Neutrophil (primary cell): ENCODE measurements around the gene TSEN15.
A peak's percentile ranks its signal among the peaks of the same experiment; 100 is the strongest.

Experiments used
- H3K27ac ChIP-seq: fragments of 200-600 bp; sonication (generic); 2 replicates; pipeline ENCODE4 v1.5.1; 2016; ENCODE audit warnings: mild to moderate bottlenecking, moderate library complexity
- H3K27me3 ChIP-seq: fragments of 200-600 bp; sonication (generic); 2 replicates; pipeline ENCODE4 v1.6.0; 2016; ENCODE audit warnings: mild to moderate bottlenecking
- H3K36me3 ChIP-seq: fragments of 200-600 bp; sonication (generic); 2 replicates; pipeline ENCODE4 v1.5.1; 2017
- H3K4me1 ChIP-seq, 2 experiments: fragments of 200-600 bp in 1 of 2; sonication (generic) in 1 of 2; 1 replicate in 1 of 2; 2 replicates in 1 of 2; pipeline versions ENCODE4 v1.5.1 to v1.6.1; 2013 to 2016; ENCODE audit warnings: low read depth in 1 of 2, low read length in 1 of 2, mild to moderate bottlenecking in 1 of 2, moderate library complexity in 1 of 2; ENCODE audit not compliant: control insufficient read depth in 1 of 2, insufficient read depth in 1 of 2
- H3K4me3 ChIP-seq, 2 experiments: fragments of 200-600 bp in 1 of 2; sonication (generic) in 1 of 2; 1 replicate in 1 of 2; 2 replicates in 1 of 2; pipeline ENCODE4 v1.5.1; 2013 to 2016; ENCODE audit warnings: low read depth in 1 of 2, low read length in 1 of 2, mild to moderate bottlenecking in 1 of 2, moderate library complexity in 1 of 2
- H3K9me3 ChIP-seq: fragments of 200-600 bp; sonication (generic); 2 replicates; pipeline ENCODE4 v1.5.1; 2016
- TF ChIP-seq, protein P1 (sequence below): fragments of 200-600 bp; sonication (generic); IDR thresholded peaks from 2 replicates; pipeline ENCODE4 v1.5.1; 2016; ENCODE audit warnings: antibody characterized with exemption

Gene TSEN15

GRCh38 chr1:184050636-184051035, 894 bp upstream of the TSEN15 start:
- Histone ChIP-seq H3K4me3 (peak overlapping the region in 1 of 2 experiments; percentile 73), H3K36me3 (peaks cover 4% of the 10 kb centered on the region), H3K9me3 (no peaks in the 10 kb centered on the region), H3K27me3 (peaks cover 35% of the 10 kb centered on the region), H3K4me1 (peaks cover 16 to 17% of the 10 kb centered on the region in 2 experiments), H3K27ac (no peak overlapping the region)
- TF ChIP-seq, protein P1, sequence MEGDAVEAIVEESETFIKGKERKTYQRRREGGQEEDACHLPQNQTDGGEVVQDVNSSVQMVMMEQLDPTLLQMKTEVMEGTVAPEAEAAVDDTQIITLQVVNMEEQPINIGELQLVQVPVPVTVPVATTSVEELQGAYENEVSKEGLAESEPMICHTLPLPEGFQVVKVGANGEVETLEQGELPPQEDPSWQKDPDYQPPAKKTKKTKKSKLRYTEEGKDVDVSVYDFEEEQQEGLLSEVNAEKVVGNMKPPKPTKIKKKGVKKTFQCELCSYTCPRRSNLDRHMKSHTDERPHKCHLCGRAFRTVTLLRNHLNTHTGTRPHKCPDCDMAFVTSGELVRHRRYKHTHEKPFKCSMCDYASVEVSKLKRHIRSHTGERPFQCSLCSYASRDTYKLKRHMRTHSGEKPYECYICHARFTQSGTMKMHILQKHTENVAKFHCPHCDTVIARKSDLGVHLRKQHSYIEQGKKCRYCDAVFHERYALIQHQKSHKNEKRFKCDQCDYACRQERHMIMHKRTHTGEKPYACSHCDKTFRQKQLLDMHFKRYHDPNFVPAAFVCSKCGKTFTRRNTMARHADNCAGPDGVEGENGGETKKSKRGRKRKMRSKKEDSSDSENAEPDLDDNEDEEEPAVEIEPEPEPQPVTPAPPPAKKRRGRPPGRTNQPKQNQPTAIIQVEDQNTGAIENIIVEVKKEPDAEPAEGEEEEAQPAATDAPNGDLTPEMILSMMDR = no peak

DNA sequence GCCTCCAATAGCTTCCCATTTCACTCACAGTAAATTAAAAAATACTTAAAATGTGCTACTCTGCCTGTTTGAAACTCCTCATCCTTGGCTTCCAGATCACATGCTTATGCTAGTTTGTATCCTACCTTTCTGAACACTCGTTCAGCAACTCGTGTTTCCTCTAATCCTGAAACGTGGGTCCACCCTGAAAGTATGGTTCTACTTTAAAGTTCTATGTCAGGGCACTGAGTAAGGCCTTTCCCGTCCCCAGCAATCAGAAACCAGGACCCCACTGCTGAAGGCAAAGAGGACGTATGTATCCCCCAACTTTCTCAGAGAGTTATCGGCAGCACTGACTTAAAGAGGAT, 419 bp upstream of the TSEN15 start:
- Histone ChIP-seq H3K27me3 (peaks cover 35% of the 10 kb centered on the region), H3K27ac (no peak overlapping the region), H3K9me3 (no peaks in the 10 kb centered on the region), H3K4me1 (peaks cover 16 to 17% of the 10 kb centered on the region in 2 experiments), H3K4me3 (peak overlapping the region; percentile 73 to 79), H3K36me3 (peaks cover 4% of the 10 kb centered on the region)
- TF ChIP-seq, protein P1 = no peak

DNA sequence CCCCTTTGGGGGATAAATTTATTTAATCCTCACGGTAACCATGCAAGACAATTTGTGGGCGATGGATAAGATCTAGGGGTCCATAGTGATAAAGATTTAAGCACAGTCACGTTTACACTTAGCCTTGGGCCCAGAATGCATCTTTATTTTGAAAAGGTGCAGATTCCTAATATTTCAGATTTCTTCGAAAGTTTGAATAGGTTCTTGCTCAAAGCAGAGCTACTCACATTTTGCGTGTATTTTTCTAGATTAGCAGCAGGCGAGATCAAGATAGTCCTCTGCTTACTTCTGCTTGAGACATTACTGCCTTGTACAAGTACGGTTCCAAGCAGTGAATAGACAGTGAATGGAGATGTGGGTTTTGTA, 647 bp downstream of the TSEN15 start:
- H3K36me3 ChIP-seq = peaks cover 4% of the 10 kb centered on the region
- H3K4me3 ChIP-seq = peak overlapping the region; percentile 73 to 79
- no peaks in the 10 kb centered on the region for H3K9me3 ChIP-seq
- H3K27me3 ChIP-seq = peaks cover 32% of the 10 kb centered on the region
- no peak overlapping the region for H3K27ac ChIP-seq
- TF ChIP-seq, protein P1 = no peak
- H3K4me1 ChIP-seq = peaks cover 16 to 17% of the 10 kb centered on the region in 2 experiments

- H3K9me3 ChIP-seq = no peaks in the 10 kb centered on the region
- TF ChIP-seq, protein P1 = no peak
- H3K4me1 ChIP-seq = peaks cover 16 to 17% of the 10 kb centered on the region in 2 experiments
- H3K27ac ChIP-seq = no peak overlapping the region
- H3K27me3 ChIP-seq = peaks cover 26% of the 10 kb centered on the region
- peaks cover 4% of the 10 kb centered on the region for H3K36me3 ChIP-seq
- H3K4me3 ChIP-seq = no peak overlapping the region
These were observed 1.2 kb downstream of the TSEN15 start for GRCh38 chr1:184052750-184053149.

DNA sequence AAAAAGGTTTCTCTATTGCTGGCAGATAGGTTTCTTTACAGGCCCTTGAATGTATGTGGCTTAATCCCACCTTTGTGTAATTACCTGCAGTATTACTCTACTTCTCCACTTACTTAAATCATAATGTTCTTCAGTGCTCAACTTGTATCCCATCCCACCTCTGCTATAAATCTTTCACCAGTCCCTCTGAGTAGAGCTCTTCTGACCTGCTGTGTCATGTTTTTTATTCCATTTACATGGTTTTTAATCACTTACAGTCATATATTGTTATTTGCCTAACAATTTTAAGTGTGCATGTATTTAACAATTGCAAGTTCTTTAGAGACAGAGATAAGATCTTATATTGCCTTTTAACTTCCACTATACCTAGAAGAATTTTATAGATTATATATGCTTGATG, 2.4 kb downstream of the TSEN15 start:
- H3K27ac ChIP-seq = no peak overlapping the region
- H3K36me3 ChIP-seq = peaks cover 4% of the 10 kb centered on the region
- no peaks in the 10 kb centered on the region for H3K9me3 ChIP-seq
- H3K4me3 ChIP-seq = no peak overlapping the region
- TF ChIP-seq, protein P1 = no peak
- peaks cover 16 to 17% of the 10 kb centered on the region in 2 experiments for H3K4me1 ChIP-seq
- peaks cover 16% of the 10 kb centered on the region for H3K27me3 ChIP-seq
